ENCODE measurements around the gene LRBA. TPM values are rescaled to one million over a fixed set of nuclear protein-coding genes. Genes with fewer than 3 reads are reported as not detected.
"Not testable (repeated sequence)": the region's sequence is repeated elsewhere in the genome, so short reads cannot be mapped to it uniquely, and the experiment has no call there.

LRBA gene
- total RNA-seq, result 39.9 TPM
- long read RNA-seq, full-length matches to known transcripts, result 3 of 27 reads
- long read RNA-seq, partial matches to known transcripts, result 16 of 27 reads
- long read RNA-seq, other reads (novel, unspliced or antisense), result 8 of 27 reads

GRCh38 chr4:151014521-151015458 is at the start of gene LRBA:
Gene LRBA (minus strand): TSS chr4:151015284. CDS start chr4:151014642, 642 bp downstream.
- no peak for TF ChIP-seq CTCF (IDR thresholded peaks at IDR 0.05)
- ATAC-seq (peak; percentile 90), DNase-seq (peak; percentile 90)
- Histone ChIP-seq H3K36me3 (no peaks in the 10 kb centered on the region), H3K4me3 (peak within 1 kb of the TSS; percentile 100), H3K27ac (peak within 1 kb of the TSS; percentile 98), H3K27me3 (no peaks in the 10 kb centered on the region), H3K9me3 (no peaks in the 10 kb centered on the region), H3K4me1 (peaks cover 13% of the 10 kb centered on the region)
- intact Hi-C loops (cut with DNase I), result no loop called here

- H3K4me3 ChIP-seq; H3K4me1 ChIP-seq; H3K9me3 ChIP-seq; intact Hi-C loops (cut with DNase I); H3K27me3 ChIP-seq; H3K27ac ChIP-seq; ATAC-seq; DNase-seq; H3K36me3 ChIP-seq: not testable (repeated sequence)
Observed at GRCh38 chr4:151063143-151063542, 48.1 kb upstream of the LRBA start.

- H3K4me1 ChIP-seq, result no peaks in the 10 kb centered on the region
- DNase-seq, result no peak
- no peaks in the 10 kb centered on the region for H3K9me3 ChIP-seq
- ATAC-seq, result no peak
- no peaks in the 10 kb centered on the region for H3K27me3 ChIP-seq
- intact Hi-C loops (cut with DNase I), result no loop called here
- H3K36me3 ChIP-seq, result no peaks in the 10 kb centered on the region
- TF ChIP-seq CTCF (IDR thresholded peaks at IDR 0.05), result no peak
- H3K4me3 ChIP-seq, result no peak overlapping the region
- H3K27ac ChIP-seq, result no peak overlapping the region
Observed at GRCh38 chr4:151055539-151055938, 40.5 kb upstream of the LRBA start.

- no peaks in the 10 kb centered on the region for H3K4me1 ChIP-seq
- intact Hi-C loops (cut with DNase I), result no loop called here
- H3K27me3 ChIP-seq, result no peaks in the 10 kb centered on the region
- no peak overlapping the region for H3K27ac ChIP-seq
- ATAC-seq (no peak), DNase-seq (no peak)
- H3K9me3 ChIP-seq, result no peaks in the 10 kb centered on the region
- H3K4me3 ChIP-seq, result no peak overlapping the region
- TF ChIP-seq CTCF (IDR thresholded peaks at IDR 0.05), result no peak
- H3K36me3 ChIP-seq, result no peaks in the 10 kb centered on the region
Observed at GRCh38 chr4:151052785-151053184, 37.7 kb upstream of the LRBA start.

- Histone ChIP-seq H3K4me1 (no peaks in the 10 kb centered on the region), H3K4me3 (no peak overlapping the region), H3K27ac (no peak overlapping the region), H3K27me3 (no peaks in the 10 kb centered on the region), H3K36me3 (no peaks in the 10 kb centered on the region), H3K9me3 (no peaks in the 10 kb centered on the region)
- no peak for DNase-seq
- no peak for ATAC-seq
- no peak for TF ChIP-seq CTCF (IDR thresholded peaks at IDR 0.05)
- intact Hi-C loops (cut with DNase I), result no loop called here
Observed at GRCh38 chr4:151049430-151049884, 34.4 kb upstream of the LRBA start.

GRCh38 chr4:151048913-151049312 is 33.8 kb upstream of the LRBA start:
- intact Hi-C loops (cut with DNase I), result no loop called here
- no peak for TF ChIP-seq CTCF (IDR thresholded peaks at IDR 0.05)
- Histone ChIP-seq H3K36me3 (no peaks in the 10 kb centered on the region), H3K4me3 (no peak overlapping the region), H3K4me1 (no peaks in the 10 kb centered on the region), H3K27ac (no peak overlapping the region), H3K9me3 (no peaks in the 10 kb centered on the region), H3K27me3 (no peaks in the 10 kb centered on the region)
- no peak for ATAC-seq
- DNase-seq, result no peak
